ENCODE data around the gene TAS2R5.

Gene TAS2R5

GRCh38 chr7:141837683-141838082 lies 47.7 kb downstream of the TAS2R5 start:
- DNase-seq (no peak), ATAC-seq (ENCODE audit: insufficient read depth, low read depth) (no peak)
- H4K20me1 ChIP-seq (ENCODE audit: insufficient read depth, low read length) = no peaks in the 10 kb centered on the region
- H3K79me2 ChIP-seq (ENCODE audit: insufficient read depth, low read length) = no peaks in the 10 kb centered on the region
- no peak overlapping the region for H3K4me3 ChIP-seq (ENCODE audit: low read depth in 1 of 2, low read length in 2 of 2)
- no peak overlapping the region for H3K9ac ChIP-seq (ENCODE audit: low read depth, low read length)
- no peak overlapping the region for H3K27ac ChIP-seq (ENCODE audit: low read length)
- H3K36me3 ChIP-seq (ENCODE audit: insufficient read depth, low read length) = no peaks in the 10 kb centered on the region
- H3K27me3 ChIP-seq (ENCODE audit: insufficient read depth, low read length, poor library complexity) = no peaks in the 10 kb centered on the region
- H3K4me1 ChIP-seq (ENCODE audit: insufficient read depth, low read length) = no peaks in the 10 kb centered on the region
- TF ChIP-seq EZH2 (IDR thresholded peaks at IDR 0.05; ENCODE audit: borderline replicate concordance, low read depth, low read length, severe bottlenecking) = no peak
- no peak for TF ChIP-seq CTCF (IDR thresholded peaks at IDR 0.05; ENCODE audit: borderline replicate concordance, extremely low read depth, low read length, poor library complexity, severe bottlenecking)
- no peak overlapping the region for H2AFZ ChIP-seq (ENCODE audit: low read depth, low read length)
- H3K9me3 ChIP-seq (ENCODE audit: insufficient read depth, low read length, severe bottlenecking) = no peaks in the 10 kb centered on the region
- H3K4me2 ChIP-seq (ENCODE audit: insufficient read depth, low read length) = no peak overlapping the region

GRCh38 chr7:141838581-141838980 lies 48.6 kb downstream of the TAS2R5 start:
- DNase-seq (no peak), ATAC-seq (ENCODE audit: insufficient read depth, low read depth) (no peak)
- no peaks in the 10 kb centered on the region for H4K20me1 ChIP-seq (ENCODE audit: insufficient read depth, low read length)
- H3K4me1 ChIP-seq (ENCODE audit: insufficient read depth, low read length) = no peaks in the 10 kb centered on the region
- no peak overlapping the region for H3K4me2 ChIP-seq (ENCODE audit: insufficient read depth, low read length)
- no peaks in the 10 kb centered on the region for H3K79me2 ChIP-seq (ENCODE audit: insufficient read depth, low read length)
- TF ChIP-seq EZH2 (IDR thresholded peaks at IDR 0.05; ENCODE audit: borderline replicate concordance, low read depth, low read length, severe bottlenecking) = no peak
- TF ChIP-seq CTCF (IDR thresholded peaks at IDR 0.05; ENCODE audit: borderline replicate concordance, extremely low read depth, low read length, poor library complexity, severe bottlenecking) = no peak
- H2AFZ ChIP-seq (ENCODE audit: low read depth, low read length) = no peak overlapping the region
- H3K27ac ChIP-seq (ENCODE audit: low read length) = no peak overlapping the region
- no peak overlapping the region for H3K4me3 ChIP-seq (ENCODE audit: low read depth in 1 of 2, low read length in 2 of 2)
- H3K9me3 ChIP-seq (ENCODE audit: insufficient read depth, low read length, severe bottlenecking) = no peaks in the 10 kb centered on the region
- H3K36me3 ChIP-seq (ENCODE audit: insufficient read depth, low read length) = no peaks in the 10 kb centered on the region
- no peaks in the 10 kb centered on the region for H3K27me3 ChIP-seq (ENCODE audit: insufficient read depth, low read length, poor library complexity)
- no peak overlapping the region for H3K9ac ChIP-seq (ENCODE audit: low read depth, low read length)

GRCh38 chr7:141839256-141839655 lies 49.2 kb downstream of the TAS2R5 start:
- Histone ChIP-seq H3K4me1 (ENCODE audit: insufficient read depth, low read length) (no peaks in the 10 kb centered on the region), H3K9ac (ENCODE audit: low read depth, low read length) (no peak overlapping the region), H3K4me2 (ENCODE audit: insufficient read depth, low read length) (no peak overlapping the region), H3K36me3 (ENCODE audit: insufficient read depth, low read length) (no peaks in the 10 kb centered on the region), H2AFZ (ENCODE audit: low read depth, low read length) (no peak overlapping the region), H3K9me3 (ENCODE audit: insufficient read depth, low read length, severe bottlenecking) (no peaks in the 10 kb centered on the region), H3K27ac (ENCODE audit: low read length) (no peak overlapping the region), H4K20me1 (ENCODE audit: insufficient read depth, low read length) (no peaks in the 10 kb centered on the region), H3K27me3 (ENCODE audit: insufficient read depth, low read length, poor library complexity) (no peaks in the 10 kb centered on the region), H3K79me2 (ENCODE audit: insufficient read depth, low read length) (no peaks in the 10 kb centered on the region), H3K4me3 (ENCODE audit: low read depth in 1 of 2, low read length in 2 of 2) (no peak overlapping the region)
- no peak for ATAC-seq (ENCODE audit: insufficient read depth, low read depth)
- TF ChIP-seq EZH2 (IDR thresholded peaks at IDR 0.05; ENCODE audit: borderline replicate concordance, low read depth, low read length, severe bottlenecking) = no peak
- no peak for TF ChIP-seq CTCF (IDR thresholded peaks at IDR 0.05; ENCODE audit: borderline replicate concordance, extremely low read depth, low read length, poor library complexity, severe bottlenecking)
- DNase-seq = no peak

GRCh38 chr7:141840708-141841107 lies 50.7 kb downstream of the TAS2R5 start:
- Histone ChIP-seq H3K27ac (ENCODE audit: low read length) (no peak overlapping the region), H4K20me1 (ENCODE audit: insufficient read depth, low read length) (no peaks in the 10 kb centered on the region), H3K9me3 (ENCODE audit: insufficient read depth, low read length, severe bottlenecking) (no peaks in the 10 kb centered on the region), H3K79me2 (ENCODE audit: insufficient read depth, low read length) (no peaks in the 10 kb centered on the region), H3K4me2 (ENCODE audit: insufficient read depth, low read length) (no peak overlapping the region), H3K9ac (ENCODE audit: low read depth, low read length) (no peak overlapping the region), H3K4me3 (ENCODE audit: low read depth in 1 of 2, low read length in 2 of 2) (no peak overlapping the region), H2AFZ (ENCODE audit: low read depth, low read length) (no peak overlapping the region), H3K36me3 (ENCODE audit: insufficient read depth, low read length) (no peaks in the 10 kb centered on the region), H3K27me3 (ENCODE audit: insufficient read depth, low read length, poor library complexity) (no peaks in the 10 kb centered on the region), H3K4me1 (ENCODE audit: insufficient read depth, low read length) (no peaks in the 10 kb centered on the region)
- DNase-seq (no peak), ATAC-seq (ENCODE audit: insufficient read depth, low read depth) (no peak)
- TF ChIP-seq CTCF (IDR thresholded peaks at IDR 0.05; ENCODE audit: borderline replicate concordance, extremely low read depth, low read length, poor library complexity, severe bottlenecking) (no peak), EZH2 (IDR thresholded peaks at IDR 0.05; ENCODE audit: borderline replicate concordance, low read depth, low read length, severe bottlenecking) (no peak)

All from DND-41 (cell line).